Epidermal melanocyte (primary cell): Measurements from ENCODE around the gene DRP2.
"Not testable (repeated sequence)": the region's sequence is repeated elsewhere in the genome, so short reads cannot be mapped to it uniquely, and the experiment has no call there.

Source experiments
- DNase-seq: peaks from one replicate; pipeline ENCODE4 v3.0.0; 2011; ENCODE audit warnings: low spot score; ENCODE audit not compliant: insufficient read length

DRP2 gene

GRCh38 chrX:101241531-101241930, 21.9 kb downstream of the DRP2 start:
- no peak for DNase-seq

GRCh38 chrX:101252634-101253033, 33.0 kb downstream of the DRP2 start:
- DNase-seq: no peak

- DNase-seq: no peak
Measured at GRCh38 chrX:101257448-101258258, 38.1 kb downstream of the DRP2 start.

- no peak for DNase-seq
Measured at GRCh38 chrX:101258259-101258581, 38.6 kb downstream of the DRP2 start.

- no peak for DNase-seq
Measured at GRCh38 chrX:101260435-101260834, 40.8 kb downstream of the DRP2 start.

- DNase-seq: no peak
Measured at GRCh38 chrX:101262590-101262989, 43.0 kb downstream of the DRP2 start.

GRCh38 chrX:101263766-101264165, 44.2 kb downstream of the DRP2 start:
- DNase-seq: no peak

- DNase-seq: no peak
Measured at GRCh38 chrX:101265869-101266428, 46.4 kb downstream of the DRP2 start.

GRCh38 chrX:101274198-101274597, 54.6 kb downstream of the DRP2 start:
- no peak for DNase-seq

- no peak for DNase-seq
Measured at GRCh38 chrX:101276238-101276637, 56.7 kb downstream of the DRP2 start.

- DNase-seq: no peak
Measured at GRCh38 chrX:101287402-101287801, 67.8 kb downstream of the DRP2 start.

- no peak for DNase-seq
Measured at GRCh38 chrX:101290957-101291603, 71.5 kb downstream of the DRP2 start, which contains the start of gene TAF7L. Gene TAF7L (minus strand): TSS chrX:101291334. CDS start chrX:101287543, 3,791 bp downstream.

GRCh38 chrX:101295603-101296002, 76.0 kb downstream of the DRP2 start:
- DNase-seq: not testable (repeated sequence)

GRCh38 chrX:101303790-101304189, 84.2 kb downstream of the DRP2 start:
- DNase-seq: no peak
